ENCODE results near the gene NEK10. TPM values are rescaled to one million over a fixed set of nuclear protein-coding genes. Genes with fewer than 3 reads are reported as not detected.

NEK10 gene
- total RNA-seq, 4 donors from 2014 or later: 0.58 to 2.5 (median 1.1) TPM

DNA sequence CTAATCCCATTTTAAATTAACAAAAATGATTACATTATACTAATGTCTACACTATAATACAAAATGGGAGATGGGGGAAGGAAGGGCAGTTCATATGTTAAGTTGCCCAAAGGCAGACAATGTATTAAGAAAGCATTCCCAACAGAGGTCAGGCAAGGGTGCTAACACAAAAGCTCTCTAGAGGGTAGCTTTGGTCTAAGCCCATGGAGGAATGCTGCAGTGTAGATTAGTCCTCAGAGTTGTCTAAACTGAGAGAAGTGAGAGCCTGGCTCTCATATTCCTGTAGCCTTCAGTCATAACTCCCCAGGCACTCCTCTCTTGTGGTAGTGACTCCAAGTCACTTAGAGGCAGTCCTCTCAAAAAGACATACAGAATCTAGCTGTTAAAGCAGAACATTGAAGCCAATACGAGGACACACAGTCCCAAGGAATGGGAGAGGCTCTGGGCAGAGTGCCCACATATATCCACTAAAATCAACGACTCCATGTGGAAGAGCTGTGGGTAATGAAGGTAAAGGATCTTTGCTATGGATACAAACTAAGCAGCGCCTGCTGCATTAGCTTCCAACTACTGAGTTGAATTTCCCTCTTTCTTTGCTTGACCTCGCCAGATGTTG, 14.5 kb downstream of the NEK10 start:
- 83% methylated on average over 4 of the region's 4 CpGs for WGBS
- intact Hi-C loops (cut with DNase I): no loop called here
- no peak overlapping the region for H3K4me3 ChIP-seq
- H3K27ac ChIP-seq (replicated peaks in 1 of 4): no peak overlapping the region
- no peaks in the 10 kb centered on the region for H3K27me3 ChIP-seq
- no peaks in the 10 kb centered on the region for H3K9me3 ChIP-seq
- DNase-seq (ENCODE audit: extremely low spot score): no peak
- TF ChIP-seq, protein P1, sequence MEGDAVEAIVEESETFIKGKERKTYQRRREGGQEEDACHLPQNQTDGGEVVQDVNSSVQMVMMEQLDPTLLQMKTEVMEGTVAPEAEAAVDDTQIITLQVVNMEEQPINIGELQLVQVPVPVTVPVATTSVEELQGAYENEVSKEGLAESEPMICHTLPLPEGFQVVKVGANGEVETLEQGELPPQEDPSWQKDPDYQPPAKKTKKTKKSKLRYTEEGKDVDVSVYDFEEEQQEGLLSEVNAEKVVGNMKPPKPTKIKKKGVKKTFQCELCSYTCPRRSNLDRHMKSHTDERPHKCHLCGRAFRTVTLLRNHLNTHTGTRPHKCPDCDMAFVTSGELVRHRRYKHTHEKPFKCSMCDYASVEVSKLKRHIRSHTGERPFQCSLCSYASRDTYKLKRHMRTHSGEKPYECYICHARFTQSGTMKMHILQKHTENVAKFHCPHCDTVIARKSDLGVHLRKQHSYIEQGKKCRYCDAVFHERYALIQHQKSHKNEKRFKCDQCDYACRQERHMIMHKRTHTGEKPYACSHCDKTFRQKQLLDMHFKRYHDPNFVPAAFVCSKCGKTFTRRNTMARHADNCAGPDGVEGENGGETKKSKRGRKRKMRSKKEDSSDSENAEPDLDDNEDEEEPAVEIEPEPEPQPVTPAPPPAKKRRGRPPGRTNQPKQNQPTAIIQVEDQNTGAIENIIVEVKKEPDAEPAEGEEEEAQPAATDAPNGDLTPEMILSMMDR (IDR thresholded peaks at IDR 0.05): no peak
- TF ChIP-seq POLR2A (IDR thresholded peaks at IDR 0.05; ENCODE audit: low read depth) (no peak), EP300 (IDR thresholded peaks at IDR 0.05) (no peak), POLR2AphosphoS5 (IDR thresholded peaks at IDR 0.05) (no peak)
- no peaks in the 10 kb centered on the region for H3K36me3 ChIP-seq
- H3K4me1 ChIP-seq: no peaks in the 10 kb centered on the region

DNA sequence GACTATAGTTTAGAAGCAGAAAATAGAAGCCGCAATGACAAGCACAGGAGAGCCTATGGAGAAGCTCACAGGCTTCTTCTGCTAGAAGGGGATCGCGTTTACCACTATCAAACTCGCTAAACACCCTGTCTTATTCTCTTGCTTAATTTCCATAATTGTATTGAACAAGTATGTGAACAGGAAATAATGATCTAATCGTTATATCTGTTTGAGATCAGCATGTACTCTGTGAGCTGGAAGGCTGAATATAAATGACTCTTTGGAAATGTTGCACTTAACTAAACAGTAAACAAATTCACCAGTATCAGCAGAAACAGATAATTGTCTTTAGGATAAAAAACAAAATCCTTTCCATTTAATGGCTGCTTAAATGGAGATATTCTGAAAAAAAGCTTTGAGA, 15.0 kb downstream of the NEK10 start:
- H3K27me3 ChIP-seq: no peaks in the 10 kb centered on the region
- 75% methylated on average over 5 of the region's 5 CpGs for WGBS
- DNase-seq (ENCODE audit: extremely low spot score): no peak
- no peaks in the 10 kb centered on the region for H3K36me3 ChIP-seq
- H3K9me3 ChIP-seq: no peaks in the 10 kb centered on the region
- H3K4me3 ChIP-seq: no peak overlapping the region
- intact Hi-C loops (cut with DNase I): no loop called here
- H3K27ac ChIP-seq (replicated peaks in 1 of 4): no peak overlapping the region
- H3K4me1 ChIP-seq: no peaks in the 10 kb centered on the region
- no peak for TF ChIP-seq POLR2A (IDR thresholded peaks at IDR 0.05; ENCODE audit: low read depth)
- TF ChIP-seq, protein P1 (IDR thresholded peaks at IDR 0.05): no peak
- no peak for TF ChIP-seq EP300 (IDR thresholded peaks at IDR 0.05)
- no peak for TF ChIP-seq POLR2AphosphoS5 (IDR thresholded peaks at IDR 0.05)

DNA sequence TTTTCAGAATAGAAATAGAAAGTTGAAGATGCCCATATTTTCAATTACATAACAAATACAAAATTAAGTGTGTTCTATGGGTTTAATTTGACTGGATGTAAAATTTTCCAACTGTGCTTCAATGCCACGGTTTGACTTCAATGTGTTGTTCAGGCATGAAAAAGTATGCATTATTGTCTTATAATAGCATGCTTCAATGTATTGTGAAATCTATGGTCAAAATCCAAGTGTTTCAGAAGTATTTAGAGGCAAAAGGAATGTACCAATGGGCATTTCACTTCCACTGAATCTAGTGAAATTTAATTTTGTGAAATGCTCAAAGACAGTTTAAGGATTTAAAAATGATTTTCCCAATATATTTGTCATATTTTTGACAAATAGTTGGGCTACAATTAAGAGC, 16.0 kb downstream of the NEK10 start:
- DNase-seq (ENCODE audit: extremely low spot score): no peak
- Histone ChIP-seq H3K36me3 (no peaks in the 10 kb centered on the region), H3K27ac (replicated peaks in 1 of 4) (no peak overlapping the region), H3K9me3 (no peaks in the 10 kb centered on the region), H3K27me3 (no peaks in the 10 kb centered on the region), H3K4me3 (no peak overlapping the region), H3K4me1 (no peaks in the 10 kb centered on the region)
- 83% methylated on average over 1 of the region's 1 CpG for WGBS
- TF ChIP-seq POLR2AphosphoS5 (IDR thresholded peaks at IDR 0.05): no peak
- TF ChIP-seq, protein P1 (IDR thresholded peaks at IDR 0.05): no peak
- TF ChIP-seq EP300 (IDR thresholded peaks at IDR 0.05): no peak
- TF ChIP-seq POLR2A (IDR thresholded peaks at IDR 0.05; ENCODE audit: low read depth): no peak
- intact Hi-C loops (cut with DNase I): no loop called here

DNA sequence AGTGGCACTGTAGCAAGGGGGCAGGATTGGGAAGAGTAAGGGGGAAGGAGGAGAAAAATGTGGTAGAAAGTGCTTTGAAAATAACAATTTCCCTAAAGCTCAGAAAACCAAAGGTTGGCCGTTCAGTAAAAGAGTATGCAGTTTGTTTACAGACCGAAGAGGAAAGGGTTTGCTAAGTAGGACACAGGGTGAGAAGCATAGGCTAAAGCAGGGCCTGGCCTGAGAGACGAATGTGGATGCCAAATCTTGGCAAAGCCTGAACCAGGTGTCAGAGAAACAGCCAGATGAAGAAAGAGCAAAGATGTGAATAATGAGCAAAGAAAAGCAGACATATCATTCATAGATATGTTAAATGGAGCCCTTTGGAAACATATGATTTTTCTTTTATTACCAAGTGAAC, 17.1 kb downstream of the NEK10 start:
- H3K4me1 ChIP-seq: no peaks in the 10 kb centered on the region
- no peak for DNase-seq (ENCODE audit: extremely low spot score)
- 72% methylated on average over 3 of the region's 3 CpGs for WGBS
- no peak overlapping the region for H3K27ac ChIP-seq (replicated peaks in 1 of 4)
- H3K4me3 ChIP-seq: no peak overlapping the region
- no peaks in the 10 kb centered on the region for H3K27me3 ChIP-seq
- H3K9me3 ChIP-seq: no peaks in the 10 kb centered on the region
- H3K36me3 ChIP-seq: no peaks in the 10 kb centered on the region
- intact Hi-C loops (cut with DNase I): no loop called here
- TF ChIP-seq POLR2A (IDR thresholded peaks at IDR 0.05; ENCODE audit: low read depth) (no peak), EP300 (IDR thresholded peaks at IDR 0.05) (no peak), POLR2AphosphoS5 (IDR thresholded peaks at IDR 0.05) (no peak)
- TF ChIP-seq, protein P1 (IDR thresholded peaks at IDR 0.05): no peak

DNA sequence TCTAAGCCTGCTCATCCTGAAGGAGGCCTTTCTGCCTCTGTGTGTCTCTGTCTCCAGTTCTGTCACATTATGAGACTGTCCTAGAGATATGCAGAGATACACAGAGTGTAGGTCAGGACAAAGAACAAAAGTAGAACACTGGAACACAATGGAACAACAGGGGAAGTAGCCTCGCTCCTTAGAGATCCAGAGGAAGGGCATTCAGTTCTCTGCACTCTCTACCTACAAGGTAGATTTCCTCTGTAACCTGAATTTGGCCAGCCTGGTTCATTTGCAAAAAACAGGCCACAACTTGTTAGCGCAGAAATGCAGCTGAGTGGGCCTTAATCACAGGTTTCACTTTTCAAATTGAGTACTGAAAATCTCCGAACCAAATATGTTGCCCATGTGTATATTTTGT, 19.4 kb downstream of the NEK10 start:
- intact Hi-C loops (cut with DNase I): no loop called here
- H3K27ac ChIP-seq (replicated peaks in 1 of 4): no peak overlapping the region
- H3K9me3 ChIP-seq: no peaks in the 10 kb centered on the region

More for the DNA sequence above, 19.4 kb downstream of the NEK10 start:
- H3K4me3 ChIP-seq: no peak overlapping the region
- no peaks in the 10 kb centered on the region for H3K4me1 ChIP-seq
- TF ChIP-seq, protein P1 (IDR thresholded peaks at IDR 0.05): no peak
- no peak for TF ChIP-seq POLR2A (IDR thresholded peaks at IDR 0.05; ENCODE audit: low read depth)
- TF ChIP-seq POLR2AphosphoS5 (IDR thresholded peaks at IDR 0.05): no peak
- no peak for TF ChIP-seq EP300 (IDR thresholded peaks at IDR 0.05)
- DNase-seq (ENCODE audit: extremely low spot score): no peak
- no peaks in the 10 kb centered on the region for H3K27me3 ChIP-seq
- H3K36me3 ChIP-seq: no peaks in the 10 kb centered on the region
- 95% methylated on average over 3 of the region's 3 CpGs for WGBS
